AML-193 (cell line): Measurements from ENCODE around the gene SHROOM4.
A peak's percentile ranks its signal among the peaks of the same experiment; 100 is the strongest.

Experiments
- DNase-seq, 2 experiments: peaks; one replicate each; lab custom pipeline; 2025; lab: John Stamatoyannopoulos, UW

The SHROOM4 gene

GRCh38 chrX:50778272-50778671, 35.7 kb downstream of the SHROOM4 start:
- DNase-seq, result no peak

- DNase-seq, result no peak
Observed at GRCh38 chrX:50776248-50776647, 37.7 kb downstream of the SHROOM4 start.

DNA sequence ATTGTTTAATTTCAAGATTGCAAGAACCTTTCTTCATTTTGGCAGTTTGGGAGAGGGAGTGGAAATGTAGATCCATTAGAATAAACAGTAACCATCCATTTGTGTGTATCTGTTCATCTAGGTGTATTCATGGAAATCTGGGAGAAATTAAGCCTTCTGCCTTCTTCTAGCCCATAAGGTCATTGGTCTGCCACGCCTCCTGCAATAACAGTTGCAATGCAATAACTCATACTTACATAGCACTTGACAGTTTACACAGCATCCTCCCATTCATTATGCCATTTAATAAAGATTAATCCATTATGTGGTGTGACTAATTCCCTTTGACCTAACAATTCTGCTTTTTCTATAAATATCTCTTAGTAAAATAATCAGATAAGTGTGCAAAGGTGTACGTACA, 42.6 kb downstream of the SHROOM4 start:
- DNase-seq, result no peak

- no peak for DNase-seq
Observed at GRCh38 chrX:50770702-50771101, 43.3 kb downstream of the SHROOM4 start.

DNA sequence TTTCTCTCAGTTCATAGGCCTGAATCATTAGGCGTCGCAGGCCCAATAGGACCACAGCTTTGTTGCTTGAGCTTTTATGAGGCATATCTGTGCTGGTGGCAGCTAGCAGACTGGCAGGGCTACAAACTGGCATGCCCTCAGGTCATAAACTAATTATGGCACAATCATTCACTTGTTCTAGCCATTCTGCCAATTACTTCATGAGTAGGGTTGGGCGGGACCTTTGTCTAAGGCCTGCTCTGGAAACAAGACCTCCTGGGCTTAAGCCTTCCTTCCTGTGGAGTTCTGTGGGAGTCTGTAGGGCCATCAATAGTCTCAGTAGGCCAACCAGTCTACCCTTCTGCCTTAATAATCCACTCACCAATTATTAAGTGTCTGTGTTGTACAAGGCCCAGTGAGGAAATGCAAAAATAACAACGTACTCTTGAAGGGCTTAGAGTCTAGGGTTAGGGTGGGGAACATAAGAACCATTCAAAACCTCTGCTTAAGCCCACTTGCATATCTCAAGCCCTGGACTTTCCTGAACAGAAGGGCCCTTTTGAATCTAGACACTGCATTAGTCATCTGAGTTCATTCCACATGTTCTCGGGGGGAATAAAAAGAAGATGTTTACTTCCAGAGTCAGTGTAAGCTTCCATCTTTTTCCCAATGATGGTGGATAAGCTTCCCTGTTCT, 44.5 kb downstream of the SHROOM4 start:
- DNase-seq, result no peak

DNA sequence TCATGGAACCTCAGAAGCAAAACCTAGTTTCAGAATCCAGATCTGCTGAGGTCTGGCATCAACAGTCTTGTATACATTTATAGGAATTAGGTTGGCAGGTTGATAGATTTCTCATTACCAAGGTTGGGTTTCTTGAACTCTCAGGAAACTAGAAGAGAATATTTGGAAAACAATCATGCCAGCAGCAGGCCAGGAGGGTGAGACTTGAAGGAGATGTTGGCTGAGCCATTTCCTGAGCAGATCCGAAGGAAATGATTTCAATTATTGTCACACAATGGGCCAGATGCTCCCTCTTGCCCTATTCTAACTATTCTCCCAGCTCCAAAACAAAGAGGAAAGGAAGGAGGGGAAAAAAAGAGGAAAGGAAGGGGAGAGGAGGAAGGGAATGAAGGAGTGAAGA, 45.2 kb downstream of the SHROOM4 start:
- no peak for DNase-seq

DNA sequence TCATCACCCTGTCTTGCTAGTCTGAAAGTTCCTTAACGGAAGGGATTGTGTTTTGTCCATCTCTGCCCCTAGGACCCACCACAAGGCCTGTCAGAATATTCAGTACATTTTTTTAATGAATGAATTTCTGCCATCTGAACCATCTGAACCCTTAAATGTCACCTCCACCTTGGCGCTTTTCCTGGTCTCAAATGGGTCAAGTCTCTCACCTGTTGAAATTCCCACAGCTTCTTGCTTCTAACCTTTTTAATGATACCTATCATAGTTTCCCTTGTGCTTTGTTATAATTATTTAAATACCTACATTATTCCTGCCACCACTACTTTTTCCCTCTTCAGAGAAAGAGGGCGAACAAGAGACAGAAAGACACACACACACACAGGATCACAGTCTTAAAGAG, 48.0 kb downstream of the SHROOM4 start:
- DNase-seq, result no peak

DNA sequence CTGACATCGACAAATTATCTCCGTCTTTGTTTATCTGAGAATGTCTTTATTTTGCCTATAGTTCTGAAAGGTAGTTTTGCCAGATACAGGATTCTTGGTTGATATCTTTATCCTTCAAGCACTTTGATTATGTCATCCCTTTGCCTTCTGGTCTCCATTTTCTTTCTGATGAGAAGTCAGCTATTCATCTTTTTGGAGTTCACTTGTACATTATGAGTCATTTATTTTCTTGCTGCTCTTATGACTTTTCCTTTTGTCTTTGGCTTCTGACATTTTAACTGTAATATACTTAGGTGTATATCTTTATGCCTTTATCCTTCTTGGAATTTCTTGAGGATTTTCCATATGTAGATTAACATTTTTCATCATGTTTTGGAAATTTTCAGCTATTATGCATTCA, 51.4 kb downstream of the SHROOM4 start:
- no peak for DNase-seq

GRCh38 chrX:50756276-50756675, 57.7 kb downstream of the SHROOM4 start:
- DNase-seq, result no peak

GRCh38 chrX:50751091-50751490, 62.9 kb downstream of the SHROOM4 start:
- no peak for DNase-seq

- DNase-seq, result peak in 1 of 2 experiments; percentile 0
Observed at GRCh38 chrX:50747471-50747900, 66.5 kb downstream of the SHROOM4 start.

DNA sequence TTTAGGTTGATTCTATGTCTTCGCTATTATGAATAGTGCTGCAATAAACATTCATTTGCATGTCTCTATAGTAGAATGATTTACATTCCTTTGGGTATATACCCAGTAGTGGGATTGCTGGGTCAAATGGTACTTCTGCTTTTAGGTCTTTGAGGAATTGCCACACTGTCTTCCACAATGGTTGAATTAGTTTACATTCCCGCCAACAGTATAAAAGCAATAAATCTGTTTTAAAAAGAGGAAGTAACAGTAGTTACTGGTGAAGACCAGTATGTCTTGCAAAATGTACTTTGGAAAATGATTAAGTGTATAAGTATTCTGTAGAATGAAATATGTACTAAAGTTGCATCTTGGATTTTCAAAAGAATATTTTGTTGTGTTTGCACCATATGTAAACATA, 77.3 kb downstream of the SHROOM4 start:
- peak in 1 of 2 experiments; percentile 1 for DNase-seq

DNA sequence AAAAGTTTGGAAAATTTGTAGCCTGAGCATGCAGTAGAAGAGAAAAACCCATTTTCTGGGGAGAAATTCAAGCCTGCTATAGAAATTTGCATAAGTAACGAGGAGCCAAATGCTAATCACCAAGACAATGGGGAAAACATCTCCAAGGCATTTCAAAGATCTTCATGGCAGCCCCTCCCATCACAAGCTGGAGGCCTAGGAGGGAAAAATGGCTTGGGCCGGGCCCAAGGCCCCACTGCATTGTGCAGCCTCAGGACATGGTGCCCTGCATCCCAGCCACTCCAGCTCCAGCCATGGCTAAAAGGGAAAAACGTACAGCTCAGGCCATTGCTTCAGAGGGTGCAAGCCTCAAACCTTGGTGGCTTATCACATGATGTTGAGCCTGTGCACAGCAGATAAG, 87.7 kb downstream of the SHROOM4 start:
- DNase-seq, result no peak

DNA sequence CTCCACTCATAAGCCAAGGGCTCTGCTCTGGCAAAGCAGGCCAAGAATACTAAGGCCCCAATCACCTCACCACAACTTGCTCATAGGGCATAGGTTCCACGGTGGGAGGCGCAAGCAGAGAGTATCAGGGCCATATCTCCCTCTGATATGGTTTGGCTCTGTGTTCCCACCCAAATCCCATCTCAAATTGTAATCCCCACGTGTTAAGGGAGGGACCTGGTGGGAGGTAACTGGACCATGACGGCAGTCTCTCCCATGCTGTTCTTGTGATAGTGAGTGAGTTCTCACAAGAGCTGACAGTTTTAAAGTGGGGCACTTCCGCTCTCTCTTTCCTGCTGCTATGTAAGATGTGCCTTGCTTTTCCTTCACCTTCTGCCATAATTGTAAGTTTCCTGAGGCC, 88.7 kb downstream of the SHROOM4 start:
- DNase-seq, result no peak

DNA sequence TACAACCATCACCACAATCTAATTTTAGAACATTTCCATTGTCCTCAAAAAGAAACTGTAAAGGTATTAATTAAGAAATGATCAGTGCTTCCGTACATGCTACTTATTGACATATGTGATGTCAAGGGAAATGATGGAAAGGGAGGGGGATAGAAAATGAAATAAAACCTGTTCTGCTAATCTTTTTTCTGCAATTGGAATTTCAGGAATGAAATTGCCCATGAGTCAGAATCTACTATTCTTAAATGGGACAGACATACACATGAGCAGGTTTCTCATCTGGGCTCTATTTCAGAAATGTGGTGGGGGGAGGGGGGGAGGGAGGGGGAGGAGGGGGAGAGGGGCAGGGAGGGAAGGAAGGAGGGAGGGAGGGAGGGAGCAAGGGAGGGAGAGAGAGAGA, 91.0 kb downstream of the SHROOM4 start:
- DNase-seq, result no peak

DNA sequence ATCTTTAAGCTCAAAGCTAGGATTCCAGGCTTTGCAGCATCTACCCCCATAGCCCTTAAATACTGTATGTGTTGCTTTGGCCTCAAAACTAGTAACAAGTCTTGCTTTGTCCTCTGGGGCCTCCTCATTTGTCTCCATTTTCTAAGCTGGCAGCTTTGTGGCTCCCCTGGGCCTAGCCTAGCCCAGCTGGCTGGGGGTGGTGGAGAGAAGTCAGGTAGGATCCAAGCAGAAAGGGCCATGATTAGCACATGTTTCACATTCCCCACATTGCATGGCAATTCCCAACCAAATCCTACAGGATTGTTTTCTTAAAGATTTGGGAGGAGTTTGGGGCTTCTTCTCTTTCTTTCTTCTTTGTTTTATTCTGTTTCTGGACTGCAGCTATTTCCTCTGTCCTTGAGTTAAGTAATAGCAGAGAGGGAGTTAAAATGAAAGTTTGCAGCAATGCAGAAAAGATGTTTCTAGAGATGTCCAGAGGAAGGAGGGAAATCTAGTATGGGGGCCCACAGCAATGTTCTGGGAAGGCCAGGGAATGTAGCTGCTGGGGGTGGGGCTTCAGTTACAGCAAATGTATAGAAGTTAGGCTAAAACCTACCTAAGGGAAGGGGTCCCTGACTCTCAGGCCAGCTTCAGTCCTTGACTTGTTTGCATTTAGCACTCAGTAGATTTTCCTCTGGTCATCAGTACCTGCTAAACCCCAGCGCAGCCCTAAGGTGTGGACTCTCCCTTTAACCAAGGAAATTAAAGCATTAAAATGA, 92.1 kb downstream of the SHROOM4 start:
- DNase-seq, result no peak

- no peak for DNase-seq
Observed at GRCh38 chrX:50719614-50720013, 94.4 kb downstream of the SHROOM4 start.

DNA sequence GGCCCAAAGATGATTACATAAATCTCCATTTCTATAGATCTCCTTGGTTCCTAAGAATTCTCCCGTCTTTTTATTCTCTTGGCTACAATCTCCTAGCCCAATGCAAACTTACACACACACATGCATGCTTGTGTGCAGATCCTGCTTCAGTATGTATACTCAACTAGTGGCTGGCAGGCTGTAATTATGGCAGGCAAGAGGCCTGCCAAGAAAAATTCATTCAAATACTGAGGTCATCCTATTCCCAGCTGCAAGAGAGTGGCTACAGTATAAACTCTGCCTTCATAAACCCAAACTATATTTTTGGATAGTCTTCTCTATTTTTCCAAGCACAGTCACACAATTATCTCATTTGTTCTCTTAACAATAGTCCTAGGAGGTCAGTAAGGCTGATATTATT, 95.2 kb downstream of the SHROOM4 start:
- no peak for DNase-seq

GRCh38 chrX:50716706-50717105, 97.3 kb downstream of the SHROOM4 start:
- no peak for DNase-seq

DNA sequence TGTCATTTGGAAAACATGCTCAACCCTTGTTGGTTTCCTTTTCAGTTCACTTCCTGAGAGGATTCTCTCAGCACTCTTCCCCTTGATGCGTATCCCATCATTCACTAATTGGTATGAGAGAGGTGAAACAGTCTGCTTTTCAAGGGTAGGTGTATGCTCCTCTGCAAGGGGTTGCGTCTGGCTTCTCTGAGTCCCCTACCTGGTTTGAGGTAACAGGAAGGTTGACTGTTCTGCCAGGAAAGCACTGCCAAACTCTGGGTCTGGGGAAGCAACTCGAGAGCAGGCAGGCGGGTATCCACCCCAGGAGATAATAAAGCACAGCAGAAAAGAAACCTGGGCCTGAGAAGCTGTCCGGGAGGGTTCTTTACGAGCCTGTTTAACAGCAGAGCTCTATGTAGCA, 101.2 kb downstream of the SHROOM4 start:
- no peak for DNase-seq

DNA sequence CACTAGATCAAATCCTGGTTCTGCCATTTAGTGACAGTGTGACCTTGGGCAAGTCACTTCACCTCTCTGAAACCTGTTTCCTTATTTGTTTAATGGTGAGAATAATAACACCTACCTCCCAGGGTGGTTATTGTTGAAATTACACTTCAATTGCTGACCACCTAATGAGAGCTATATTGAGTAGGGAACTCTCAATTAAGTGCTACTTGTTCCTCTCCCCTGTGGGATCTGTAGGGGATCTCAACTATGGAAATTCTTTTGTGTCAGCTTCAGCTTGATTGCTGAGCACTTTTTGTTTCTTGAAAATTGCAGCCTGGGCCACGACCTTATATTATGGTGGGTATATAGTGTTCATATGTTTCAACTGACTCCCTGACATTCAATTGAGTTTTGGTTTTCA, 102.1 kb downstream of the SHROOM4 start:
- DNase-seq, result no peak

- DNase-seq, result no peak
Observed at GRCh38 chrX:50707955-50708699, 105.9 kb downstream of the SHROOM4 start.

GRCh38 chrX:50707405-50707804, 106.6 kb downstream of the SHROOM4 start:
- no peak for DNase-seq
